H54 (cell line): Measurements from ENCODE around the gene NUBPL.

ENCODE experiments used
- DNase-seq: peaks from one replicate; pipeline ENCODE4 v3.0.0; 2011; ENCODE audit warnings: low spot score, mixed read lengths; ENCODE audit not compliant: insufficient read length
- FAIRE-seq: peaks from 3 replicates; lab custom pipeline; 2011; peaks lifted over from hg19 to GRCh38; lab: Jason Lieb, UNC
- POLR2A ChIP-seq: IDR thresholded peaks from 2 replicates; pipeline ENCODE4 v1.6.1; 2011; ENCODE audit warnings: low read depth, mild to moderate bottlenecking, low read length

The NUBPL gene

DNA sequence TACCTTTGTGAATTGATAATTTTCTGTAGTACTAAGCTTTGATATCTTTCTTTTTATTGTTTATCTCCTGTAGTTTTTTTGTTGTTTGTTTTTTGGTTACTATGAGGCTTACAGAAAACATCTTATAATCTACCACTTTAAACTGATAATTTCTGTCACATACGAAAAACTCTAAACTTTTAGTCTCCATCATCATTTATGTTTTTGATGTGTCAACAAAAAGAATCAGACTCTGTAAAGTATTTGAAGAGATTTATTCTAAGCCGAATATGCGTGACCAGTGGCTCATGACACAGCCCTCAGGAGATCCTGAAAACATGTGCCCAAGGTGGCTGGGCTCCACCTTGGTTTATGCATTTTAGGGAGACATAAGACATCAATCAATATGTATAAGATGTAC lies 348.8 kb downstream of the NUBPL start:
- no peak for DNase-seq
- FAIRE-seq = no peak
- TF ChIP-seq POLR2A = no peak
